Activated T-helper 17 cell treated with anti-CD3 and anti-CD28 coated beads, Interleukin-2, amount 50 U/mL, for 72 hours (primary cell): ENCODE measurements around the gene CDC20B. TPM values are rescaled to one million over a fixed set of nuclear protein-coding genes. Genes with fewer than 3 reads are reported as not detected.
"Not testable (repeated sequence)": the region's sequence is repeated elsewhere in the genome, so short reads cannot be mapped to it uniquely, and the experiment has no call there.

Experiments used
- ATAC-seq: fragments of 150-1000 bp; cut with Tn5 transposase; replicated peaks from 2 replicates; pipeline ENCODE4 v1.10.0; 2021; ENCODE audit warnings: mild to moderate bottlenecking, moderate library complexity
- H3K27ac Mint-ChIP-seq: one replicate; pipeline ENCODE4 v1.8.0; 2022; ENCODE audit warnings: mixed read lengths
- H3K27me3 Mint-ChIP-seq: one replicate; pipeline ENCODE4 v1.8.0; 2022; ENCODE audit warnings: mixed read lengths
- H3K36me3 Mint-ChIP-seq: one replicate; pipeline ENCODE4 v1.8.0; 2022; ENCODE audit warnings: low read depth, mild to moderate bottlenecking, mixed read lengths
- H3K4me1 Mint-ChIP-seq: one replicate; pipeline ENCODE4 v1.8.0; 2022; ENCODE audit warnings: mixed read lengths
- H3K4me3 Mint-ChIP-seq: one replicate; pipeline ENCODE4 v1.8.0; 2022; ENCODE audit warnings: mild to moderate bottlenecking, mixed read lengths
- H3K9me3 Mint-ChIP-seq: one replicate; pipeline ENCODE4 v1.8.0; 2022; ENCODE audit warnings: mixed read lengths
- total RNA-seq, 2 donors: library from RNA; stranded (reverse); gene quantifications; one replicate each; pipeline ENCODE4 v1.2.3, GENCODE V29; 2022

Gene CDC20B
- total RNA-seq, 2 donors from 2014 or later: not detected

DNA sequence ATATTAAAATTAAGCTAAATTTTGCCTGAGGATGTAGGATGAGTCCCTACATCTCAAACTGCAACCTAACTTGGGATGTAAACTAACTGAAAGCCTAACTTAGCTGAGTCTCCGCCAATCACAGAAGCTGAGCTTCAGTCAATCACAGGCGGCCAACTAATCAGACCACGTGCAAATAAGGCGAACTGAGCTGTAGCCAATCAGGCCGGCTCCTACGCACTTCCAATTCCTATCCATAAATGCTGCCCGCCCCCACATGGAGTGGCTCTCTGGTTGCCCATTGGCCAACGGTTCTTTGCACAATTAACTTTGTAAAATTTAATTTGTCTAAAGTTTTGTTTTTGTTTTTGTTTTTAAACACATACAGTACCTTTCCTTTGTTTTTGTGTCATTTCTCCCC, 26.9 kb downstream of the CDC20B start:
- no peaks in the 10 kb centered on the region for H3K9me3 Mint-ChIP-seq
- H3K4me3 Mint-ChIP-seq: peak overlapping the region; percentile 39
- no peak for ATAC-seq
- peaks cover 18% of the 10 kb centered on the region for H3K4me1 Mint-ChIP-seq
- no peaks in the 10 kb centered on the region for H3K36me3 Mint-ChIP-seq
- no peak overlapping the region for H3K27ac Mint-ChIP-seq
- peaks cover 4% of the 10 kb centered on the region for H3K27me3 Mint-ChIP-seq

DNA sequence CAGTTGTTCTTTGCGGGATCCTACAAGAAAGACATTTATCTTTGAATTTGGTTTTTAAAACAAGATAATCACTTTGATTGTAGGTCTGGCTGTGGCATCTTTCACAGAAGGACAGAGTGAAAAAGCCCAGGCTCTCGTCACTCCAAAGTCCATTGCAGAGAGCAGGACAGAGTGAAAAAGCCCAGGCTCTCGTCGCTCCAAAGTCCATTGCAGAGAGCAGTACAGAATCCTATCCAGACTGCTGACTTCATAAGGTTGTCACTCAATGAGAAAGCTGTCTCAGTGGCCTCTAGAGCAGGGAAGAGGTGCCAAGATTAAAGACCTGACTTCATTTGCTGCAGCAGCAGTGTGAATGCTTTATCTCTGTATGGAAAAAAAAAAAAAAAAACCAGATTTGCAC, 29.4 kb downstream of the CDC20B start:
- Mint-ChIP-seq H3K9me3 (no peaks in the 10 kb centered on the region), H3K27ac (no peak overlapping the region), H3K4me3 (no peak overlapping the region), H3K27me3 (no peaks in the 10 kb centered on the region), H3K4me1 (peaks cover 20% of the 10 kb centered on the region), H3K36me3 (no peaks in the 10 kb centered on the region)
- ATAC-seq: no peak

DNA sequence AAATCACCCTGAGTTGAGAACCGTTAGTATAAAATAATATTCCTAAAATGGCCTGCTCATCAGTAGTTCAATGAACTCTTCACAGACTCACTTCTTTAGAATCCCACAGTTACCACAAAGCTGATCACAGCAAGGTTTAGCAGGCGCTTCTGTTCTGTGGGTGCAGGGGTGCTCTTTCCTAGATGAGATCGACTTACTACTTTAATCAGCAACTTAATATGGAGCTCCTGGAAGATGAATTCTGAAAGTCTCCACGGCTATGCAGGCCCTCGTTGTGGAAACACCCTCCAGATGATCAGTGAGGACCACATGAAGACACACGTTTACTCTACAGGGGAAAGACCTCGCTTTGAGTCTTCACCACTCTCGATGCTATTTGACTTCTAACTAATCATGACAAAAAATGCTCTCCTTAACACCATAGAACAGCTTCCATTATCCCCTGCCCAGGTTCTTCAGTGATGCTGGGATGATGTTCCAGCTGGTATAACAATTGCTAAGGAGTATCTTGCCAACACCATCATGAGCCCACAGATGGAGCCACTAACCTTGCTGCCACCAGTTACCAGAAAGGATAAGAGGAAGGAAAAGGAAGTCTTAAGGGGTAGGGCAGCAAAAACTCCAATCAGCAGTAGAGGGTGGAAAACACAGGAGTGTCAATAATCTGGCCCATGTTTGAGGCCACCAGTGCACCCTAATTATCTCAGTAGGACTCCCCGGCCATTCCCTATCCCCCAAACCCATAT, 30.9 kb downstream of the CDC20B start:
- peak overlapping the region; percentile 40 for H3K27ac Mint-ChIP-seq
- peaks cover 20% of the 10 kb centered on the region for H3K4me1 Mint-ChIP-seq
- no peaks in the 10 kb centered on the region for H3K27me3 Mint-ChIP-seq
- no peak overlapping the region for H3K4me3 Mint-ChIP-seq
- no peaks in the 10 kb centered on the region for H3K36me3 Mint-ChIP-seq
- peak; percentile 62 for ATAC-seq
- H3K9me3 Mint-ChIP-seq: no peaks in the 10 kb centered on the region

DNA sequence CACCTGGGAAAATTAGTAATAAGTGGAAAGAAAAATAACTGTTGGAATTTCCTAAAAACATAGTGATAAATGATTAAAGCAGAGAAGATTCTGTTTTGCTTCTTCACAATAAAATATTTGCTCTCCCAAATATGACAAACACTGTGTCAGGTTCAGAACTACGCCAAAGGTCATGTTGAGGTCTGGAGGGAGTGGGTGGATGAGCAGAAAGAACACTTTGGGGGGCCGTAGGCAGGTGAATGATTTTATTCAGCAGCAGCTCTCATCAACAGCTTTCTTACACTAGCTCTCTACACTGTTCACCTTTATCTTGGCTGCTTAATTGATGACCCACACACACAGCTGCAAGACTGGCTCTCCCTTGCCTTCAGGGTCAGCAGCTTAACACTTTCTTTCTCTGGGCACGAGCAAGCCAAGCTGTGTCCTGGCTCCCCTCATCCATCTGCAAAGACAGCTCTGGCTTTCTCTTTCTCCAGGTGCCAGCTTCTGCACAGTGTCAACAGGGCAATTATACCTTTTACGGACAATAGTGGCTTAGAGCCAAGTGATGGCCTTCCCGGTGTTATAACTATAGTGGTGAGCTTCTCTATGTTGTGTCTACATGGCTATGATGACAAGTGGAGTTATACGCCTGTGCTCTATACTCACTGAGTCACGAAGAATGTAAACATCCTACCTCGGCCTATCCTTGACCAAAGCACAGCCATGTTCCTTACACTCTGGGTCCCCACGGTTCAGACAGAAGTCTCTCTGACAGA, 31.9 kb downstream of the CDC20B start:
- Mint-ChIP-seq H3K27me3 (no peaks in the 10 kb centered on the region), H3K36me3 (no peaks in the 10 kb centered on the region), H3K4me3 (no peak overlapping the region), H3K27ac (peak overlapping the region; percentile 40), H3K9me3 (no peaks in the 10 kb centered on the region), H3K4me1 (peaks cover 16% of the 10 kb centered on the region)
- no peak for ATAC-seq

DNA sequence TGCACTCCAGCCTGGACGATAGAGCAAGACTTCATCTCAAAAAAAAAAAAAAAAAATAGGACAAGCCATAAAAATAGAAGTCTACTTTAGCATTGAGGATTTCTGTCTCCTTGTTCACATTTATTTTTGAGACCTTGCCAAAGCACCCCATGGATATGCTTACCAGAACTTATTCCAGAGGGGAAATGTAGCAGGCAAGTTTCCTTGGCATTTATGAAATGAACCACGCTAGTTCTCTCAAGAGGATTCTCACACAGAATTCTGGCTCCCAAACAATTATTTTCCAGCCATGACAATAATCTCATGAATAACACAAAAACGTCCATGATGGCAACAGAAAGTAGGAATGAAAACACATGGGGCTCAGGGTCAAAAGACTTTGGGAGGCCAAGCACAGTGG, 36.5 kb downstream of the CDC20B start:
- peaks cover 5% of the 10 kb centered on the region for H3K4me1 Mint-ChIP-seq
- H3K36me3 Mint-ChIP-seq: no peaks in the 10 kb centered on the region
- H3K9me3 Mint-ChIP-seq: peaks cover 4% of the 10 kb centered on the region
- no peak overlapping the region for H3K27ac Mint-ChIP-seq
- ATAC-seq: no peak
- H3K4me3 Mint-ChIP-seq: no peak overlapping the region
- H3K27me3 Mint-ChIP-seq: peaks cover 7% of the 10 kb centered on the region

DNA sequence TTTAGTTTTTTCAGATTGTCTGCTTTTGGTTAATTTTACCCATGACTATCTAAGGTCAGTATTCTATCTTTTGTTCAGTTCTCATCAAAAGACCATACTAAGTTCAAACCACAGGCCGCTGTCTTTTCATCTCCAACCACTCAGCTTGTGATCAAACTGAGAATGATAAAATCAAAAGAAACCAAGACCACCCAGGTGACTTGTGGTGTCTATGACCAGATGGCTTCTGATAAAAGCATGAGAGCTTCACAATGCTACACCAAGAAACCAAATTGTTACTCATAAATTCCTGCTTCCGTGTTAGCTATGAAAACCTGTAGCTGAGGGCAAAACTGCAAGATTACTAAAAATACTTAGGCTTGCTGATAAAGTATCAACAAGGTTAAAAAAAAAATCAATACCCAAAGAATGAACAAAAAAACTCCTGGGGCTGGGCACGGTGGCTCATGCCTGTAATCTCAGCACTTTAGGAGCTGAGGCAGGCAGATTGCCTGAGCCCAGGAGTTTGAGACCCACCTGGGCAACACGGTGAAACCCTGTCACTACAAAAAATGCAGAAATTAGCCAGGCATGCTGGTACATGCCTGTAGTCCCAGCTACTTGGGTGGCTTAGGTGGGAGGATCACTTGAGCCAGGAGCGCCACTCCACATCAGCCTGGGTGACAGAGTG, 38.8 kb downstream of the CDC20B start:
- no peak overlapping the region for H3K4me3 Mint-ChIP-seq
- peaks cover 12% of the 10 kb centered on the region for H3K9me3 Mint-ChIP-seq
- no peaks in the 10 kb centered on the region for H3K4me1 Mint-ChIP-seq
- peaks cover 10% of the 10 kb centered on the region for H3K27me3 Mint-ChIP-seq
- ATAC-seq: peak; percentile 82
- no peak overlapping the region for H3K27ac Mint-ChIP-seq
- H3K36me3 Mint-ChIP-seq: no peaks in the 10 kb centered on the region

DNA sequence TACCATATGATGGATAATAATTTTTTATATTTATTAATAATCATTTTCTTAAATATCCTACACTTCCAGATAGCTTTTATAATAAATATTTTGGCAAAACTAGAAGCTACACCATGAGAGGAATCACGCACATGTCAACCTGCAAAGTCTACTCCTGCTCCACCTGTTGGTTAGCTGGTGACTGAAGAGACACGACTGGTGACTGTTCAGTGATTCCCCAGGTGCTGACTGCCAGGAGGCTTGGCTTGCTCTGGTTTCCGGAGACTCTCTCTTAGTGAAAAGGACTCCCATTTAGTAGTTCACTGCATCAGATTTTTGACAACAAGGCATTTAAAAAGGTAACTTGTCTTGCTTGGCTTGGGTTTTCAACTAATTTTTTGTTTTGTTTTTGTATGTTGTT, 49.6 kb downstream of the CDC20B start:
- no peak overlapping the region for H3K4me3 Mint-ChIP-seq
- no peaks in the 10 kb centered on the region for H3K9me3 Mint-ChIP-seq
- no peaks in the 10 kb centered on the region for H3K4me1 Mint-ChIP-seq
- no peak overlapping the region for H3K27ac Mint-ChIP-seq
- no peak for ATAC-seq
- no peaks in the 10 kb centered on the region for H3K36me3 Mint-ChIP-seq
- H3K27me3 Mint-ChIP-seq: no peaks in the 10 kb centered on the region

DNA sequence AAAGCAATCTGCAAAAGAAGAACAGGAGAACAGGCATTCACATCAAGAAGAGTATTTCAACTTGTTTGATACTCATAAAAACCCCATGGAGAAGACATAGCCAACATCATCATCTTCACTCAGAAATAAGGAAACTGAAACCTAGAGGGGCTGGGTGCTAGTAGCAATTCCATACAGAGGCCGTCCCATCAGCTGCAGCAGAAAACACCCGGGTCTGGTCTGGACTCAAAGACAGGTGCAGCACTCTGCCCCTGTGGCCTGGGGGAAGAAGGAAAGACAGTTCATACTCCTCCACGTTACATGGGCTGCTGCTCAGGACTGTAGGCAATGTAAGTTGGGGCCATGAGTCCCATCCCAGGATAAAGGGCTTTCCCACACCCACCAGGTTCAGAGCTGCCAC, 58.9 kb downstream of the CDC20B start:
- no peak for ATAC-seq
- H3K36me3 Mint-ChIP-seq: no peaks in the 10 kb centered on the region
- H3K4me1 Mint-ChIP-seq: peaks cover 13% of the 10 kb centered on the region
- no peaks in the 10 kb centered on the region for H3K9me3 Mint-ChIP-seq
- H3K27ac Mint-ChIP-seq: no peak overlapping the region
- H3K27me3 Mint-ChIP-seq: peaks cover 3% of the 10 kb centered on the region
- no peak overlapping the region for H3K4me3 Mint-ChIP-seq

DNA sequence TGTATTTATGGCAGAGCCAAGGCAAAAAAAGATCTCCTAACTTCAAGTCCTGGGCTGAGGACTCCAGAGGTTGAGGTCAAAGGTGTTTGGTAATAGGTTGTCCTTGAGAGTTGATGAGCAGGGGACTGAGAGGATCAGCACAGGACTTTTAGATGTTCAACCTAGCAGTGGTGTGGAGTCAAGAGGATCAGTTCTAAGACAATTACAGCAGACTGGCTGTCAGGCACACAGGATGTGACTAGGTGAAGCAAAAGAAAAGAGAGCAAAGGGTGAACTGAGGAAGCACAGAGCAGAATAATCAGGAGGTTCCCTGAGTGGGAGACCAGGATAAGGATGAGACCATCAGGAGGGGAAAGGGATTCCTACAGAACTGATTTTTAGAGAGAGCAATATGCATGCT, 59.6 kb downstream of the CDC20B start:
- H3K27me3 Mint-ChIP-seq: peaks cover 3% of the 10 kb centered on the region
- no peak overlapping the region for H3K27ac Mint-ChIP-seq
- no peaks in the 10 kb centered on the region for H3K9me3 Mint-ChIP-seq
- H3K36me3 Mint-ChIP-seq: no peaks in the 10 kb centered on the region
- H3K4me1 Mint-ChIP-seq: peaks cover 13% of the 10 kb centered on the region
- ATAC-seq: no peak
- no peak overlapping the region for H3K4me3 Mint-ChIP-seq

DNA sequence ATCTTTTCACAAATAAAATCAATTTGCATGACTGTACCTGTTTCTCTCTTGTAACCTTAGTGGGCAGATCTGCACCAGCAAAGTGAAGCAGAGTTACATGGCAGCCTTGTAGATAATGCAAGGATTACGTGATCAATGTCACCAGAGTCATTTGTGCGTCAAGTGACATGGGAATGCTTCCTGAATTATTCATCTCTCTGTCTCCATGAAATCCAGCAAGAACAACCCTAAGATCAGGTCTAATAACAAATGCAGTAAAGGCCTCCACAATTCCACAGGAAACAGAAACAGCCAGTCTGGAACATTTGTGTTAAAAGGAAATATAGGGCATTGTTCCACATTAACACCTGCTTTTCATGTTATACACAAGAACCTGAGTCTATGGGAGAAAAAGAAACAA, 62.8 kb downstream of the CDC20B start:
- peaks cover 15% of the 10 kb centered on the region for H3K4me1 Mint-ChIP-seq
- no peak overlapping the region for H3K4me3 Mint-ChIP-seq
- H3K36me3 Mint-ChIP-seq: no peaks in the 10 kb centered on the region
- ATAC-seq: no peak
- no peak overlapping the region for H3K27ac Mint-ChIP-seq
- peaks cover 3% of the 10 kb centered on the region for H3K27me3 Mint-ChIP-seq
- H3K9me3 Mint-ChIP-seq: no peaks in the 10 kb centered on the region

DNA sequence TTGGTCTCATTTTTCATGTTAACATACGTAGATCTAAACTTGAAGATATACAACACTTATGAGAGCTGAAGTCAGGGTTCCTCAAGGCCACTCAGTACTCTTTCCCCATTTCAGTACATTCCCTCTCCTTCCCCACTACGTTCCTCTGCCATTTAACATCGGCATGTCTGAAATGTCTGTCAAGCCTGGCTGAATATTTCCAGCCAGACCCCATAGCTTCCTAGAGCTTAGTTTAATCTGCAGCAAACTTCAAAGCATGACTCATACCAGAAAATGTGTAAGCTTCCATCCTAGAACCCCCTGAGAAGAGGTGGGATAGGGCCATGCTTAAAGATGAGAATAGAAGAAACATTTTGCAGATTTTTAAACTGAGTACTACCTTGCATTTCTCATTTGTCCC, 64.3 kb downstream of the CDC20B start:
- H3K27me3 Mint-ChIP-seq: peaks cover 1% of the 10 kb centered on the region
- no peaks in the 10 kb centered on the region for H3K36me3 Mint-ChIP-seq
- H3K4me1 Mint-ChIP-seq: peaks cover 24% of the 10 kb centered on the region
- no peak for ATAC-seq
- H3K27ac Mint-ChIP-seq: no peak overlapping the region
- no peak overlapping the region for H3K4me3 Mint-ChIP-seq
- H3K9me3 Mint-ChIP-seq: no peaks in the 10 kb centered on the region

DNA sequence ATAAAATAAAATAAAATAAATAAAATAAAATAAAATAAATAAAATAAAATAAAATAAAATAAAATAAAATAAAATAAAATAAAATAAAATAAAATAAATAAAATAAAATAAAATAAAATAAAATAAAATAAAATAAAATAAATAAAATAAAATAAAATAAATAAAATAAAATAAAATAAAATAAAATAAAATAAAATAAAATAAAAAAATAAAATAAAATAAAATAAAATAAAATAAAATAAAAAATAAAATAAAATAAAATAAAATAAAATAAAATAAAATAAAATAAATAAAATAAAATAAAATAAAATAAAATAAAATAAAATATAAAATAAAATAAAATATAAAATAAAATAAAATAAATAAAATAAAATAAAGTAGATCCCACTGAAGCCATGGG, 67.0 kb downstream of the CDC20B start:
- not testable (repeated sequence) for H3K27ac Mint-ChIP-seq, H3K9me3 Mint-ChIP-seq, H3K4me3 Mint-ChIP-seq, ATAC-seq, H3K36me3 Mint-ChIP-seq, H3K27me3 Mint-ChIP-seq
- H3K4me1 Mint-ChIP-seq: peaks cover 26% of the 10 kb centered on the region

DNA sequence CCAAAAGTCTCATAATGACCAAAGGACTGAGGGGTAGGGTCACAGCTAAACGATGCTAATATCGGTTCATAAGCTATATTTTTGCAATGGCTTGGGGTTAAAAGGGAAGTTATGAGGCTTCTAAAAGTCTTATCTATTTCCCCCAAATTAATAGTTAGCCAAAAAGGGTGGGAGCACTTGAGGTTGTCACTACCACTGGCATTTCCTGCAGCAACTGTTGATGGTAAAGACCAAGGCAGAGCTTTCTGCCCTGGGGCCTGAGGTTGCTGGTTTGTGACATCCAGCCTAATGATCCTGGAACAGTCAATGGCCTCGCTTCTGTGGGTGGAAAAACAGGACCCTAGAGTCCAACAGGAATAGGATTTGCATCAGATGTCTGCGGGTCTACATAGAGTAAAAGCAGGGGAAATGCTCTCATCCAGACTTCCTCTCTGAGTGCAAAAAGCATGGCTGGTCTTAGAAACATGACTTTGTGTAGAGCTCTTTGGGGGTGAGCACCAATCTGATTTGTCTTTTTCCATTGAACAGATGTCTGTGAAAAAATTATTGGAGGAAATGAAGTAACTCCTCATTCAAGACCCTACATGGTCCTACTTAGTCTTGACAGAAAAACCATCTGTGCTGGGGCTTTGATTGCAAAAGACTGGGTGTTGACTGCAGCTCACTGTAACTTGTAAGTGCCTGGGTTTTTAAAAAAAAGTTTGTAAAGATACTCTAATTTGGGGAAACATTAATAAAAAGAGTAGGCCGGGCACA, 67.9 kb downstream of the CDC20B start:
- no peak overlapping the region for H3K27ac Mint-ChIP-seq
- H3K9me3 Mint-ChIP-seq: no peaks in the 10 kb centered on the region
- no peak for ATAC-seq
- no peaks in the 10 kb centered on the region for H3K36me3 Mint-ChIP-seq
- H3K4me1 Mint-ChIP-seq: peaks cover 30% of the 10 kb centered on the region
- H3K4me3 Mint-ChIP-seq: no peak overlapping the region
- no peaks in the 10 kb centered on the region for H3K27me3 Mint-ChIP-seq

DNA sequence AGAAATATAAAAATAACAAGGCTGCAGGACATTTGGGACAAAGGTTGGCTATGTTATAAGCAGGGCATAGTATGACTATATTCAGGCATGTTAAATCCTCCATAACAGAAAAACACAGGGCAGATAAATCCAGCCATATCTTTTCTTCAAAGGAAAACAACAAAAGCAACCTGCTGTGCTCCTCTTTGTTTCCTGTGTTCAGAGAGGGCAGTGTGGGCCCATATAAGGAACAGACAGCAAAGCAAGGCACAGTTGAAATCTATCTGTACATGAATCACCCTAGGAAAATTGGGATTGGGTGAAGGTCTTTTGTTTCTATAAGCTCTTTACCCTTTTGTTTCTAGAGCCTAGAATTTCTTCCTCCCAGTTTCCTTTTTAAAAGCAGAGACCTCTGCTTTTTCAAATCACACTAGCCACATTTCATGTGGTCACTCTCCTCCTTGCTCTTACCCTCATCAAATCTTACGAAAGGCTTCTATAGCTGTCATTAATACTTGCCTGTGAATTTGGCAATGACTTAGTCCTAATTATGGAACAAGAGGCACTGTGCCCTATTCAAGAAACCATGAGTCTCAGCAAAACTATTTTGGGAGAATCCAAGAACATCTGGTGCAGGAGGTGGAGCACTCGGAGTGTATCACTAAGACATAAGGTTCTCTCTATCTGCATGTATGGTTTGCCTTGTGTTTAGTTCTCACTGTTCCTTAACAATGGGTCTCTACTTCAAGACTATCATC, 68.8 kb downstream of the CDC20B start:
- Mint-ChIP-seq H3K4me1 (peaks cover 30% of the 10 kb centered on the region), H3K27ac (no peak overlapping the region), H3K9me3 (peaks cover 4% of the 10 kb centered on the region), H3K4me3 (peak overlapping the region; percentile 6), H3K27me3 (no peaks in the 10 kb centered on the region), H3K36me3 (no peaks in the 10 kb centered on the region)
- ATAC-seq: no peak
